ENCODE measurements around the gene PHACTR3.
"Not testable (repeated sequence)": the region's sequence is repeated elsewhere in the genome, so short reads cannot be mapped to it uniquely, and the experiment has no call there.

The PHACTR3 gene

DNA sequence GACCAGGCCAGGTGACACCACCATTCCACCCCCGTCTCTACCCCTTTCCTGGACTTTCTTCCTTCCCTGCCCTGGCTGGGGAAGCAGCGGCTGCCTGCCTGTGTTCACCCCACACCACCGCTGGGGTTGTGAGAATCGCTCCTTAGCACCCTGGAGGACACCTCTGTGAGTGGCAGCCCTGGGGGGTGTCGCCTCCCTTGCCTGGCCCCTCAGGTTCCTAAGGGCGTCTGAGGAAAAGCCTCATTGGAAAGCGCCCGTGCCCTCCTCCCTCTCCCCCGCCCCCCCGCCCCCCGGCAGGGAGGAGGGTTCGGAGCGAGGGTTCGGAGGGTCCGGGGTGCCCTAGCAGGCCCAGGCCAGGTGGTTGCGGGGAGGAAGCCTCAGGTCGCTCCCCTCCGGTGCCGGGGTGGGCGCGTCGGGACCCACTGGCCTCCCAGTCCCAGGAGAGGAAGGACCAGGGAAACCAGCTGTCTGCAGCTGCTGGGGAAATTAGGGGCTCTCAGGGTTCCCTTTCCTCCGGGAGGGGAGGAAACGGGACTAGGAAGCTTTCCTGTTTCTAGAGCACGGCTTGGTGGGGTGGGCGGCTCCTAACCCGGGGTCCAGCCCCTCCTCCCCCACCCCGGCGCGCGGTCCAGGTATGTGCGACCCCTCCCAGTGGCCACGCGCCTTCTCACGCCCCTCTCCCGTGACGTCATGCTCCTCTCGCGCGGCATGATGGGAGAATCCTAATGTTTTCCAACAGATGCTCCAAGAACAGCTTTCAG, at the start of gene PHACTR3:
TSS of gene PHACTR3 (plus strand) at position 760 of the 761 bp plus-strand sequence. CDS start 475 bp downstream, outside the sequence.
- no peak for DNase-seq

DNA sequence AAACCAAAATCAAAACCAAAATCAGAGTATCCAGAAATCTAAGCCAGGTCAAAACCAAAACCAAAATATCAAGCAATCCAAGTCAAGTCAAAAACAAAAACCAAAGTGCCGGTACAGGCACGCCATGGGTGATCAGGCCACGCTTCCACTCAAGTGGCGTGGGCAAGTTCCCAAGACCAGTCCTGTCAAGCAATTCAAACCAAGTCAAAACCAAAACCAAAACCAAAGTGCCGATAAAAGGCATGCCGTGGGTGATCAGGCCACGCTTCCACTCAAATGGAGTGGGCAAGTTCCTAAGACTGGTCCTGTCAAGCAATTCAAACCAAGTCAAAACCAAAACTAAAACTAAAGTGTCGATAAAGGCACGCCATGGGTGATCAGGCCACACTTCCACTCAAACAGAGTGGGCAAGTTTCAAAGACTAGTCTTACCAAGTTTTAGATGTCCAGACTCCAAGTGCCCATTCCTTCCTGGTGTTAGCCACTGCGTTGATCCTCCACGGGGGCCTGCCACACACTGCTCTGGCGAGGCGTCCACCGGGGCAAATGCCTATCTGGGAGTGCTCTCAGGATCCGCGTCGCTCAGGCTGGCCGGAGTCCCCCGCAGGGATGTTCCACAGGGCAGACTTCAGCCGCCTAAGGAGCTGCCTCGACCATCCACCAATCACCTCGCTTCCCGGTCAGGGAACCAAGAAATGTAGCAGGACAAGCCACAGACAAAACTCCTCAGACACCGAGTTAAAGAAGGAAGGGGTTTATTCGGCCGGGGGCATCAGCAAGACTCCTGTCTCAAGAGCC, 46.4 kb upstream of the PHACTR3 start:
- not testable (repeated sequence) for DNase-seq

DNA sequence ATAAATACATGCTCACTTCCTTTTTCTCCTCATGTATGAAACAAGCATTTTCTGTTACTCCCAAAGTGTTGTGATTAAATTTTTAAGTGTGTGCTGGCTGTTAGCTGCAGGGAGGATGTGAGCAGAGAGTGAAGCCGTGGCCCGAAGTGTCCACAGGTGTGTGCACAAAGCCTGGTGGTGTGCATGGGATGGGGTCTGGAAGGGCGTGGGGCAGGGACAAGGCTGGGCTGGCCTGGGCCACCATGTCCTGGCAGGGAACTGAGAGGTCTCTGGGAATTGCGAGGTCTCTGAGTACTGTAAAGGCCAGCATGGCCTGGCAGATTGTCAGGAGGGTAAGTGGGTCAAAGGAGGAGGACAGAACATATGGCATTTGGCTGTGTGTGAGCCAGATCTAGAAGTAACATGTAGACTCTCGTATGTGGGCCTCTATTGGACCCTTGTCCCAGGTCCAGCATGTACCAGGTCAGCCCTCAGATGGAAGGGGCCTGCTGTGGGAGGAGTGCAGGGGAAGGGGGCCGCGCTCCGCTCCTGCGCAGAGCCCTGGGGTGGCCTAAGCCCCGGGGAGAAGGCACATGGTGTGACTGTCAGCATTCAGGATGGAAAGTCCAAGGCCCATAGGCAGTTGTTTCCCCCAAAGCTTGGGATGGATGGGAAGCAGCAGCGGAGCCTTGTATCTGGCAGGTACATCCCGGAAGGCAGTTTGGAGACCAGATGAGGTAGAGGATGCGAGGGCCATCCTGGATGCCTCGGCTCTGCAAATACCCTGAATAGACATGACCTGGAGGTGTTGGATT, 45.1 kb upstream of the PHACTR3 start:
- DNase-seq: no peak

DNA sequence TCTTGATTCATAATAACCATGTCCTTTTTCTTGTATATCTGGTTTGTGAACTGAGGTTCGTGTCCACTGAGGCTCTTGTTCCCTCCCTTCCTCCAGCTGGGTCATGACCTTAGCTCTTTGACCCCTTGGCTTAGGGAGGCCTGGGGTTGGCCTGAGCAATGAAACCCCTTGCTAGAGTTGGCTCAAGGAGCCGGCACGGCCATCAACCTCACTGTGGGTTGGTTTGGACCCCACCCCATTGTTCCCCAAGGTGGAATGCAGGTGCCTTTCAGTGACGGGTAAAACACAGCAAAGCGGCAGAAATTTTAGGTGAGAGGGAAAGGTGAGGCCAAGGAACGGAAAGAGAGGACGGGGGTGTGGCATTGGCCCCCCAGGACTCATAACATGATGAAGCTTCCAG, 44.5 kb upstream of the PHACTR3 start:
- DNase-seq: no peak

- DNase-seq: no peak
These were observed 43.6 kb upstream of the PHACTR3 start for GRCh38 chr20:59560588-59561227.

DNA sequence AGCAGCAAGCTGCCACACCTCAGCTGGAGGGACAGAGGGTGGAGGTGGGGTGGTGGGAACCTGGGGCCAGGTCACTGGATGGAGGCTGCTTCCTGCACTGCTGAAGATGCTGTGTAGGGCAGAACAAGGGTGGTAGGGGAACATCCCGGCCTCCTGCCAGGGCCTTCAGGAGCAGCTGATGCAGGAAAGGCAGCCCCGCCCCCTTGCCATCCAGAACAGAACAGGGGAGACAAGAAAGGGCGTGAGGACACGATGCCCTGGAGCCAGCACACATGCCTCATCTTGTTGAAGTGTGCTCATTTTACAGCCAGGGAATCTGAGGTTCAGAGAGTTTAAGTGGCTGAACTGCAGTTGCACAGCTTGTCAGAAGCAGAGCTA, 43.1 kb upstream of the PHACTR3 start:
- no peak for DNase-seq

DNA sequence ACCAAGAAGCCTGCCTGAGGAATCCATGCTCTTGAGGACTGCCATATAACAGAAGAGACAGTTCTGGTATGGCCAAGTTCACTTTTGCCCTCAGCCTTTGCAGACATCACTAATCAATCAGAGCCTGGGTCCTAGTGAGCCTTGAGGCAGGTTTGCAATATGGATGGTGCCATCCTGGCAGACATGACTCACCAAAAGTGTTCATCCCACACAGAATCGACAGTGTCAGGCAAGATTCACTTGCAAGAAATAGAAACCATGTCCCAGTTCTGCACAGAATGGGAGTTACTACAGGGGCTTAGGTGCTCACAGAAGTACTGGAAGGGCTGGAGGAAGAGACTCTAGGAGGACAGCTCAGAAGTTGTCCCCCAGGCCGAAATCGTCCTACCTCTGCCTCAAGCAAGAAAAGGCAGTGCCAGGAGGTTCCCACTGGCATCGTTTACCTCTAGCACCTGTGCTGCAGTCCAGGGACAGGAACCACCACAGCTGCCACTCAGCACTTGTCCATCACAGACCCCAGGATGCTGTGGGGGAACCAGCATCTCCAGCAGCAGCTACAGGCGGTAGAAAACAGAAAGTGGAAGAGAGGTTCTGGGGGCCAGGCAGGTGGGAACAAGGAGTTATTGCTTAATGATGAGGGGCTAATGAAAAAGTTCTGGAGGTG, 42.6 kb upstream of the PHACTR3 start:
- DNase-seq: no peak

DNA sequence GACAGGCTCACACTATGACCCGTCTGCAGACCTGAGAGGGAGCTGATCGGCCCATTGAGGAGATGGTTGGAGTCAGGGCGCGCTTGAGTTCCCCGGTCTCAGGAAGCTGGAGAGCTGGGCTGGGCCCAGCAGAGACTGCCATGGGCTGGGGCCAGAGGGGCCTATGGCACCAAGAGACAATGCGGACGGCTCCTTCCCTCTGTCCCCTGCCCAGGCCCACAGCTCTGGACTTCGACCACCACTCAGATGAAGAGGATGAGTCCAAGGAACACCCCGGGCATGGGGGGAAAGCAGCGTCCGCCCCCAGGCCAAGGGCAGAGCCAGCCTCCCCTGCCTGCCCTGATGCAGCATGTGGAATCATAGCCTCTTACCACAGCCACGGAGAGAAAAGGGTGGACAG, 40.2 kb upstream of the PHACTR3 start:
- no peak for DNase-seq

DNA sequence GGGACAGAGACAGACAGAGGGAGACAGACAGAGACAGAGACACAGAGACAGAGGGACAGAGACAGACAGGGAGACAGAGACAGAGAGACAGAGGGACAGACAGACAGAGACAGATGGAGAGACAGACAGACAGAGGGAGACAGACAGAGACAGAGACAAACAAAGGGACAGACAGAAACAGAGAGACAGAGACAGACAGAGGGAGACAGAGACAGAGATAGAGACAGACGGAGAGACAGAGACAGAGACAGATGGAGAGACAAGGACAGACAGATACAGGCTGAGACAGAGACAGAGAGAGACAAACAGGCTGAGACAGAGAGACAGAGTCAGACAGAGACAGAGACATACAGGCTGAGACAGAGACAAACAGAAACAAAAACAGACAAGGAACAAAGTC, 39.4 kb upstream of the PHACTR3 start:
- no peak for DNase-seq

DNA sequence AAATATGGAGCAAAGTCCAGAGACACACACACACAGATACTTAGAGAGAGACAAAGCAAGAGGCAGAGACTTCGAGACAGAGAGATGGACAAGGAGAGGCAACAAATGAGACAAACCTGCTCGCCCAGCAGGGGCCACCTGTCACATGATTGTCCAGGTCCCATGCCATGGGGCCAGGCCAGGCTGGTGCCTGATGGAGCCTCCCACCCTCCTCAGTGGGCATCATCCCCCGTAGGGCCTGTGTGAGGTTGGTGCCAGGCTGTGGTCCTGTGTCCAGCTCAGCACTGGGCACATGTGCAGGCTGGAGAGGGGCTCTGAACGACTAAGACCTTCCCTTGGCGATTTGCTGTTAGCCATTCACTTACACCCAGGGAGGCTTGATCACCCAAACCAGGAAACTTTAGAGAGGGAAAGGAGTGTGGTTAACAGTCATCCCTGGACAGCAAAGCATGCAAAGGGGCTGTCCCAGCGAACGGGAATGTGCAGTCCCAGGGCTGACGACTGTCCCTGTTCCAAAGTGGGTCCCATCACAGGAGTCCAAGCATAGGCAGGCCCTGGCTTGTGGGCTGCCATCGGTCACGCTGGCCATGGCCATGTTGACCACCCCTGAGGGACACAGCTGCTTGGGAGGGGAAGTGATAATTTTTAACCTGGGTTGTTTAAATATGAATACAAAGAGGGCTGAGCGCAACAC, 38.4 kb upstream of the PHACTR3 start:
- DNase-seq: no peak

- no peak for DNase-seq
These were observed 37.5 kb upstream of the PHACTR3 start for GRCh38 chr20:59566631-59567524.

DNA sequence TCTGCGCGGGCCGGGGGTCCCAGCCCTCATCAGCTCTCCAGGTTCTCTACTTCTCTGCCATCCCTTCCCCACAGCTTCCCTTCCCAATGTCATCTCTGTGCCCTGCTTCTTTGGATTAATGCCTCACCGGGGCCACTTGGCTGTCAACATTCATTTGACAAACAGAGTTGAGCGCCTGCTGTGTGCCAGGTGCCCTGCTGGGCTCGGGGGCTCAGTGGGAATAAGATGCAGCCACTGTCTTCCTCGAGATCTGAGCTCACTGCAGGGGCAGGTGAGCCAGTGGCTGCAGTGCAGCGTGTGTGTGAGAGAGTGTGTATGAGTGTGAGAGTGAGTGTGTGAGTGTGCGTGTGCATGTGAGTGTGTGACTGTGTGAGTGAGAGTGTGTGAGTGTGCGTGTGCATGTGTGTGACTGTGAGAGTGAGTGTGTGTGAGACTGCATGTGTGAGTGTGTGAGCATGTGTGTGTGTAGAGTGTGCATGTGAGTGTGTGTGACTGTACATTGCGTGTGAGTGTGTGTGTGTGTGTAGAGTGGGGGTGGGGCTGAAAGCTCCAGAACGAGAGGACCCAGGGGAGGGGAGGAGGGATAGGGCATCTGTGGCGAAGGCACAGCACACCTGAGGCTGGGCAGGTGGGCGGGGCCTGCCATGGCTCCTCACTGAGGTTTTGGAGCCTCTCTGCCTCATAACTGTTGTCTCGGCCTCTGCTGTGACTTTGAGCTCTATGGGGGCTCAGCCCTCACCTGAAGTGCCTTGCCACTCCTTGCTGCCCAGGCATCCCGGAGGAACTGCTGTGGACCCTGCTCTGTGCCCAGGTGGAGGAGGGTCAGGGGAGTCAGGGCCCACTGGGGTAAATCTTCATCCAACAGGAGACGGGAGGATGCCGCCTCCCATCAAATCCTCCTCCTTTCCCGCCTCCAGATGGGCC, 36.5 kb upstream of the PHACTR3 start:
- no peak for DNase-seq

DNA sequence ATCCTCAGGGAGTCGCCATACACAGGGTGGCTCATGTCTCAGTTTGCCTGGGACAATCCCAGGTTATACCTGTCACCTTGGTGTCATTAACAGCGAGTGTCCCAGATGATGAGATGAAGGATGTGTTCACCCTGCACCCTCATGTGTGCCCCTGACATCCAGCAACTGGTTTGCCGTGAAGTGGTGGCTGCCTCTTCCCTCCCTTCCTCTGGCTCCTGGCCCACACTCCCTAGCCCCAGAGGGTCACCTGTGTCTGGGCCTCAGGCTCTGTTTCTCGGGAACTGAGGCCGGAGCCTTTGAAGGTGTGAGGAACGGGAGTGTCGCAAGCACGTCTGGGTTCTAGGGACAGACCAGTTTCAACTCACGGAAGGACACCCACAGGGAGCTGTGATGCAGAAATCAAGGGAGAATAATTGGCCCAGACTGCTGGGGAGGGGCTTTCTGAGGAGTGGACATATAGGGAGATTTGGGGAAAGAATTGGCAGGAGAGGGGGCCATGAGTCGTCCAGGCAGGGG, 35.8 kb upstream of the PHACTR3 start:
- DNase-seq: no peak

DNA sequence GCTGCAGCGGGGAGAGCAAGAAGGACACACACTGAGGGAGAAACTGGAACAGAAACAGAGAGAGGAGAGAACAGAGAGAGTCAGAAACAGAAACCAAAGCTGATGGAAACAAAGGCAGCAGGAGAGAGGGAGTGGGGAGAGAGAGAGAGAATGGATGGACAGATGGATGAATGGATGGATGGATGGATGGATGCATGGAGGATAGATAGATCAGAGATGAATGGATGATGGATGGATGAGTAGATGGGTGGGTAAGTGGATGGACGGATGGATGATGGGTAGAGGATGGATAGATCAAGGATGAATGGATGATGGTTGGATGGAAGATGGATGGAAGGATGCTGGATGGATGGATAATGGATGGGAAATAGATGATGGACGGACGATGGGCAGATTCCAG, 35.0 kb upstream of the PHACTR3 start:
- no peak for DNase-seq

- DNase-seq: no peak
These were observed 33.2 kb upstream of the PHACTR3 start for GRCh38 chr20:59571151-59571550.

DNA sequence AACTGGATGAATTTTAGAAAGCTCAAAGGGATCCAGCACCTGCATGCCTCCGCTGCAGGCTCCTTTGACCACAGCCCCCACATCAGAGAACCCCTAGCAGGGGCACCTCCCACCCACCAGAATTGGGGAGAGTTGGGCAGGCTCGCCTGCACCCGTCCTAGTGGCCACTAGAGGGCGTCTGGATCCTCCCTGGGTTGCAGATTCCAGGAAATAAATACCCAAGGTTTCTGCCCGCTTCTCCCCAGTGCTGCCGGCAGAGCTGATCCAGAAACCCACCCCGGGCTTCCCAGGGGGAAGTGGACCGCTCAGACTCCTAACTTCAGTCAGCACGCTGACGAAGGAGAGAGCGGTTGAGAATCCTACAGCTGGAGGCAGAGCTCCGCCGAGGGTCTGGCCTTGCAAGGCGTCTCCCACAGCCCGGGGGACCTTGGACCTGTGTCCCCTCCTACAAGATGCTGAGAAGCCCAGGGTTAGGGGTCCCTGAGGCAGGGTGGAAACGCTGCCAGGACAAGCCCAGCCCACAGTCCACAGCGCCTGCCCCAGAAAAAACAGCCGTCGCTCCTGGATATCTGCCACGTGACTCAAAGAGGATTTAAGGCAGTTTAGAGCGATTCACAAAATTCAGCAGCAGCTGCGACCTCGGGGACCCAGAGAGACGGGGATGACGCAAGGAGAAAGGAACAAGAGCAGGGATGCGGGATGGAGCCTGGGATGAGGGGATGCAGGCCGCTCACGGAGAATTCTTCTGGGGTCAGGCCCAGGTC, 32.6 kb upstream of the PHACTR3 start:
- no peak for DNase-seq

GRCh38 chr20:59572515-59572914, 31.8 kb upstream of the PHACTR3 start:
- DNase-seq: no peak

GRCh38 chr20:59573837-59574236, 30.5 kb upstream of the PHACTR3 start:
- no peak for DNase-seq

- DNase-seq: no peak
These were observed 30.0 kb upstream of the PHACTR3 start for GRCh38 chr20:59574308-59574707.

Data from NCI-H1436 treated with DMSO at 0.1 percent for 48 hours (cell line).